Keratinocyte (primary cell): ENCODE measurements around the gene CLMN. TPM values are rescaled to one million over a fixed set of nuclear protein-coding genes. Genes with fewer than 3 reads are reported as not detected.

Experiments used
- DNase-seq: peaks from one replicate; pipeline ENCODE4 v3.0.0-alpha.2; 2011; ENCODE audit warnings: low read depth, missing footprints, low spot score
- FAIRE-seq: peaks from 2 replicates; lab custom pipeline; 2011; peaks lifted over from hg19 to GRCh38; lab: Jason Lieb, UNC
- H2AFZ ChIP-seq: 2 replicates; pipeline ENCODE4 v1.6.0; 2012; ENCODE audit warnings: low read length, control low read depth, inconsistent platforms; ENCODE audit not compliant: control insufficient read depth
- H3K27ac ChIP-seq: 2 replicates; pipeline ENCODE4 v1.5.1; 2011; ENCODE audit warnings: low read length; ENCODE audit not compliant: control insufficient read depth, insufficient read depth
- H3K27me3 ChIP-seq: 3 replicates; pipeline ENCODE4 v1.6.0; 2011; ENCODE audit warnings: low read length; ENCODE audit not compliant: control insufficient read depth, insufficient read depth; ENCODE audit errors: extremely low read depth
- H3K36me3 ChIP-seq, 2 experiments: 2 replicates in 1 of 2; 3 replicates in 1 of 2; pipeline ENCODE4 v1.5.1; 2011; ENCODE audit warnings: low read length in 2 of 2, mild to moderate bottlenecking in 1 of 2; ENCODE audit not compliant: control insufficient read depth in 2 of 2, insufficient read depth in 2 of 2; ENCODE audit errors: extremely low read depth in 1 of 2
- H3K4me1 ChIP-seq: 3 replicates; pipeline ENCODE4 v1.5.1; 2011; ENCODE audit warnings: low read length; ENCODE audit not compliant: control insufficient read depth, insufficient read depth; ENCODE audit errors: extremely low read depth
- H3K4me2 ChIP-seq: 3 replicates; pipeline ENCODE4 v1.6.0; 2011; ENCODE audit warnings: low read depth, low read length; ENCODE audit not compliant: control insufficient read depth, insufficient read depth; ENCODE audit errors: extremely low read depth
- H3K4me3 ChIP-seq, 3 experiments: fragments of 200-600 bp in 1 of 3; sonication (generic) in 1 of 3; 2 replicates in 2 of 3; 3 replicates in 1 of 3; pipeline ENCODE4 v1.5.1; 2011 to 2016; ENCODE audit warnings: low read length in 3 of 3, mild to moderate bottlenecking in 3 of 3, control low read depth in 2 of 3, inconsistent platforms in 1 of 3, low read depth in 1 of 3, mixed read lengths in 1 of 3, mixed run types in 1 of 3, moderate library complexity in 1 of 3; ENCODE audit not compliant: control insufficient read depth in 2 of 3, insufficient read depth in 2 of 3; ENCODE audit errors: extremely low read depth in 1 of 3
- H3K79me2 ChIP-seq: 2 replicates; pipeline ENCODE4 v1.6.0; 2012; ENCODE audit warnings: low read length; ENCODE audit not compliant: control insufficient read depth, insufficient read depth
- H3K9ac ChIP-seq: 3 replicates; pipeline ENCODE4 v1.6.0; 2011; ENCODE audit warnings: low read length; ENCODE audit not compliant: control insufficient read depth, insufficient read depth; ENCODE audit errors: extremely low read depth
- H3K9me1 ChIP-seq: 3 replicates; pipeline ENCODE4 v1.6.0; 2011; ENCODE audit warnings: low read length; ENCODE audit not compliant: control insufficient read depth, insufficient read depth; ENCODE audit errors: extremely low read depth
- H3K9me3 ChIP-seq: 2 replicates; pipeline ENCODE4 v1.5.1; 2012; ENCODE audit warnings: low read depth, low read length; ENCODE audit not compliant: control insufficient read depth
- H4K20me1 ChIP-seq: 3 replicates; pipeline ENCODE4 v1.6.0; 2011; ENCODE audit warnings: low read length; ENCODE audit not compliant: control insufficient read depth, insufficient read depth; ENCODE audit errors: extremely low read depth
- EZH2 ChIP-seq: IDR thresholded peaks from one replicate; pipeline ENCODE4 v1.6.1; 2012; ENCODE audit warnings: inconsistent platforms, mild to moderate bottlenecking, low read length, moderate library complexity
- dilution Hi-C: fragments of 300-500 bp; cut with MboI; formaldehyde crosslinking; loops from one replicate; pipeline ENCODE4 v1.7.0; 2020; ENCODE audit warnings: low sequenced_read_pairs; ENCODE audit not compliant: extremely low pct_ligation_motif_present
- polyA plus RNA-seq, 5 experiments: library from polyadenylated mRNA; depleted of rRNA in 3 of 5; stranded (reverse) in 3 of 5; stranded (forward) in 1 of 5; unstranded in 1 of 5; fragments of >200 nt; gene quantifications; 1 replicate in 1 of 5; 2 replicates in 3 of 5; 3 replicates in 1 of 5; pipeline versions ENCODE4 v1.2.1 to v1.2.3, GENCODE V29; 2011 to 2012; ENCODE audit warnings: missing spikeins in 2 of 5, low read depth in 1 of 5, low replicate concordance in 1 of 5
- TF ChIP-seq, protein P1 (sequence below), 3 experiments: IDR thresholded peaks in 1 of 3; conservative IDR thresholded peaks in 1 of 3; optimal IDR thresholded peaks in 1 of 3; 2 replicates in 2 of 3; 3 replicates in 1 of 3; pipeline versions ENCODE3 to v1.5.1; 2011; ENCODE audit warnings: low read length in 3 of 3, mild to moderate bottlenecking in 3 of 3, moderate library complexity in 2 of 3, control low read depth in 1 of 3, inconsistent platforms in 1 of 3; ENCODE audit not compliant: insufficient read depth in 2 of 3; ENCODE audit errors: extremely low read depth in 1 of 3

The CLMN gene
- polyA plus RNA-seq, 1 donor (not counting 4 experiments of a cell fraction or from before 2014, with no cell fraction given) = 6.1 TPM

DNA sequence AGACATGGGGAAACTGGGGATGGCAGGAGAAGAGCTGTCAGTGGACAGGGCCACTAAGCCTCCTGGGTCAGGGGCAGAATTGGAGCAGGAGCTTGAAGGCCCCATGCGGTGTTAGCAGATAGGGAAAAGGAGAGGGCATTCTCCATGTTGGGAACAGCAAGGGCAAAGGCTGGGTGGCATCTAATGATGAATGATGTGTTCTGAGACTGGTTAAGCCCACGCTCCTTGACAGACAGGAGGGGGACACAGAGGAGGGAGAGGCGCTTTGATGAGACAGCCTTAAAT is 63.0 kb downstream of the CLMN start:
- H3K27ac ChIP-seq = peak overlapping the region; percentile 23
- TF ChIP-seq, protein P1, sequence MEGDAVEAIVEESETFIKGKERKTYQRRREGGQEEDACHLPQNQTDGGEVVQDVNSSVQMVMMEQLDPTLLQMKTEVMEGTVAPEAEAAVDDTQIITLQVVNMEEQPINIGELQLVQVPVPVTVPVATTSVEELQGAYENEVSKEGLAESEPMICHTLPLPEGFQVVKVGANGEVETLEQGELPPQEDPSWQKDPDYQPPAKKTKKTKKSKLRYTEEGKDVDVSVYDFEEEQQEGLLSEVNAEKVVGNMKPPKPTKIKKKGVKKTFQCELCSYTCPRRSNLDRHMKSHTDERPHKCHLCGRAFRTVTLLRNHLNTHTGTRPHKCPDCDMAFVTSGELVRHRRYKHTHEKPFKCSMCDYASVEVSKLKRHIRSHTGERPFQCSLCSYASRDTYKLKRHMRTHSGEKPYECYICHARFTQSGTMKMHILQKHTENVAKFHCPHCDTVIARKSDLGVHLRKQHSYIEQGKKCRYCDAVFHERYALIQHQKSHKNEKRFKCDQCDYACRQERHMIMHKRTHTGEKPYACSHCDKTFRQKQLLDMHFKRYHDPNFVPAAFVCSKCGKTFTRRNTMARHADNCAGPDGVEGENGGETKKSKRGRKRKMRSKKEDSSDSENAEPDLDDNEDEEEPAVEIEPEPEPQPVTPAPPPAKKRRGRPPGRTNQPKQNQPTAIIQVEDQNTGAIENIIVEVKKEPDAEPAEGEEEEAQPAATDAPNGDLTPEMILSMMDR (optimal IDR thresholded peaks at IDR 0.05 in 1 of 3, IDR thresholded peaks at IDR 0.05 in 1 of 3, conservative IDR thresholded peaks at IDR 0.05 in 1 of 3; ENCODE audit: extremely low read depth in 1 of 3, insufficient read depth in 2 of 3, low read length in 3 of 3) = no peak
- no peak for TF ChIP-seq EZH2

GRCh38 chr14:95256002-95256775 is 63.5 kb downstream of the CLMN start:
- Histone ChIP-seq H4K20me1 (no peaks in the 10 kb centered on the region), H3K27me3 (no peaks in the 10 kb centered on the region), H3K4me3 (no peak overlapping the region), H3K27ac (peak overlapping the region; percentile 23), H3K9ac (no peak overlapping the region), H3K36me3 (no peaks in the 10 kb centered on the region), H2AFZ (no peak overlapping the region), H3K9me1 (no peaks in the 10 kb centered on the region), H3K79me2 (no peaks in the 10 kb centered on the region), H3K4me1 (peaks cover 31% of the 10 kb centered on the region), H3K9me3 (no peaks in the 10 kb centered on the region), H3K4me2 (no peak overlapping the region)
- no peak for FAIRE-seq
- dilution Hi-C loops = no loop called here
- TF ChIP-seq EZH2 = no peak
- TF ChIP-seq, protein P1 (optimal IDR thresholded peaks at IDR 0.05 in 1 of 3, IDR thresholded peaks at IDR 0.05 in 1 of 3, conservative IDR thresholded peaks at IDR 0.05 in 1 of 3; ENCODE audit: extremely low read depth in 1 of 3, insufficient read depth in 2 of 3, low read length in 3 of 3) = no peak
- DNase-seq = no peak

More for the DNA sequence above, 63.0 kb downstream of the CLMN start:
- Histone ChIP-seq H3K79me2 (no peaks in the 10 kb centered on the region), H3K36me3 (no peaks in the 10 kb centered on the region), H3K9me1 (no peaks in the 10 kb centered on the region), H3K9ac (no peak overlapping the region), H3K9me3 (no peaks in the 10 kb centered on the region), H3K4me1 (peaks cover 36% of the 10 kb centered on the region), H3K27me3 (no peaks in the 10 kb centered on the region), H2AFZ (no peak overlapping the region), H4K20me1 (no peaks in the 10 kb centered on the region), H3K4me3 (no peak overlapping the region), H3K4me2 (no peak overlapping the region)
- DNase-seq (no peak), FAIRE-seq (no peak)
- dilution Hi-C loops = no loop called here
